Osteocyte (in vitro differentiated cells): ENCODE data around the gene FBRSL1. TPM values are rescaled to one million over a fixed set of nuclear protein-coding genes. Genes with fewer than 3 reads are reported as not detected.

Source experiments
- DNase-seq: peaks from one replicate; pipeline ENCODE4 v3.0.0; 2021; ENCODE audit warnings: mixed read lengths; ENCODE audit not compliant: unreplicated experiment; ENCODE audit errors: extremely low spot score
- H3K27ac Mint-ChIP-seq: one replicate; pipeline ENCODE4 v1.8.0; 2021; ENCODE audit warnings: mild to moderate bottlenecking, mixed read lengths; ENCODE audit not compliant: unreplicated experiment
- H3K27me3 Mint-ChIP-seq: one replicate; pipeline ENCODE4 v1.8.0; 2021; ENCODE audit warnings: mixed read lengths; ENCODE audit not compliant: unreplicated experiment
- H3K36me3 Mint-ChIP-seq: one replicate; pipeline ENCODE4 v1.8.0; 2021; ENCODE audit warnings: mixed read lengths; ENCODE audit not compliant: unreplicated experiment
- H3K4me1 Mint-ChIP-seq: one replicate; pipeline ENCODE4 v1.8.0; 2021; ENCODE audit warnings: mixed read lengths; ENCODE audit not compliant: unreplicated experiment
- H3K4me3 Mint-ChIP-seq: one replicate; pipeline ENCODE4 v1.8.0; 2021; ENCODE audit warnings: mild to moderate bottlenecking, moderate library complexity, mixed read lengths; ENCODE audit not compliant: unreplicated experiment
- H3K9me3 Mint-ChIP-seq: one replicate; pipeline ENCODE4 v1.8.0; 2021; ENCODE audit warnings: mixed read lengths; ENCODE audit not compliant: unreplicated experiment
- total RNA-seq: library from RNA; stranded (reverse); gene quantifications from 2 replicates; pipeline ENCODE4 v1.2.1, GENCODE V29; 2021
- TF ChIP-seq, protein P1 (sequence below): fragments of 200-600 bp; sonication (generic); IDR thresholded peaks from 2 replicates; pipeline ENCODE4 v1.5.0; 2021; ENCODE audit warnings: antibody characterized with exemption, mild to moderate bottlenecking, moderate library complexity

The FBRSL1 gene
- total RNA-seq, 1 donor from 2014 or later = 46.2 TPM

DNA sequence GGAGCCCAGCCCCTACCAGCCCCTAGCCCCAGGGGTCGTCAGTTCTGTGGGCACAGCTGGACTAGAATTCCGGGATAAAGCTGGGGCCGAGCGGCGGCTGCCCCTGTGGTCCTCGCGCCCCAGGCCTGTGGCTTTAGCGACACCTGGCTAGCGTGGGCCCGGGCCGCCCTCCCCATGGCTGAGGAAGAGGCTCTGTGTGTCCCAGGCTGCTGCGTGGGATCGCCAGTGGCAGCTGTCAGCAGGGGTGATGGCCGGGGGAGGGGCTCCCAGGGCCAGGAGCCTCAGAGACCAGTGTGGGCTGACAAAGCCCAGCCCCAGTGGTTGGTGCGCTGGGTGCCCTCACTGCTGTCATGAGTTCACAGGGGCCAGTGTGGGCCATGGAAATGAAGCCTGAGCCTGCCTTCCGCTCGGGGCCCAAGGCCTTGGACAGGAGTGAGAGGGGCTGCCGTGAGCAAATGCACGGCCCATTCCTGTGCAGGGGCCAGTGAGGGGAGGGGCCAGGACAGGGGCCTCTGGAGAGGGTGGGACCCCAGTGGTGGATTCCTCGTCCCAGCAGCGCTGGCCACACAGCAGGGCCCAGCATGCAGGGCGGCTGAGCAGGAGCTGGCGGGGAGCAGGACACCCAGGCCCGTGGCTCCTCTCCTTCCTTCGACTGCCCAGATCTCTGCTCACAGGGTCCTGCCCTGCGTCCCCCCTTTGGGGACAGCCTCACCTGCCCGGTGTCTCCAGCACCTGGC lies 11.4 kb downstream of the FBRSL1 start:
- H3K27ac Mint-ChIP-seq = no peak overlapping the region
- H3K27me3 Mint-ChIP-seq = no peaks in the 10 kb centered on the region
- TF ChIP-seq, protein P1, sequence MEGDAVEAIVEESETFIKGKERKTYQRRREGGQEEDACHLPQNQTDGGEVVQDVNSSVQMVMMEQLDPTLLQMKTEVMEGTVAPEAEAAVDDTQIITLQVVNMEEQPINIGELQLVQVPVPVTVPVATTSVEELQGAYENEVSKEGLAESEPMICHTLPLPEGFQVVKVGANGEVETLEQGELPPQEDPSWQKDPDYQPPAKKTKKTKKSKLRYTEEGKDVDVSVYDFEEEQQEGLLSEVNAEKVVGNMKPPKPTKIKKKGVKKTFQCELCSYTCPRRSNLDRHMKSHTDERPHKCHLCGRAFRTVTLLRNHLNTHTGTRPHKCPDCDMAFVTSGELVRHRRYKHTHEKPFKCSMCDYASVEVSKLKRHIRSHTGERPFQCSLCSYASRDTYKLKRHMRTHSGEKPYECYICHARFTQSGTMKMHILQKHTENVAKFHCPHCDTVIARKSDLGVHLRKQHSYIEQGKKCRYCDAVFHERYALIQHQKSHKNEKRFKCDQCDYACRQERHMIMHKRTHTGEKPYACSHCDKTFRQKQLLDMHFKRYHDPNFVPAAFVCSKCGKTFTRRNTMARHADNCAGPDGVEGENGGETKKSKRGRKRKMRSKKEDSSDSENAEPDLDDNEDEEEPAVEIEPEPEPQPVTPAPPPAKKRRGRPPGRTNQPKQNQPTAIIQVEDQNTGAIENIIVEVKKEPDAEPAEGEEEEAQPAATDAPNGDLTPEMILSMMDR = no peak
- H3K4me1 Mint-ChIP-seq = peaks cover 32% of the 10 kb centered on the region
- H3K36me3 Mint-ChIP-seq = no peaks in the 10 kb centered on the region
- no peaks in the 10 kb centered on the region for H3K9me3 Mint-ChIP-seq
- H3K4me3 Mint-ChIP-seq = no peak overlapping the region
- no peak for DNase-seq

GRCh38 chr12:132502149-132502881 lies 12.4 kb downstream of the FBRSL1 start:
- no peak overlapping the region for H3K27ac Mint-ChIP-seq
- DNase-seq = no peak

DNA sequence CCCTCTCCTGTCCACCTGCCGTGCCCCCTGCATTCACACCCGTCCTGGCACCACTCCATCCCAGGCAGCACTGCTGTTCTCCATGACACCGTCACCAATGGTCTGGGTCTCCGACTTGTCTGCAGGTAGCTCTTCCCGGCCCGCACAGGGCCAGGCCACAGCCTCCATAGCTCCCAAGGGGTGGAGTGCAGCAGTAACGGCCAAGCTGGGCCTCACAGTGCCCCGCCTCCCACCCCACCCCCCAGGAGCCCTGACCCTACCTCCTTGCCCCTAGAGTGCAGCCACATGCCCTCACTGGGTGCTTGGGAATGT lies 12.9 kb downstream of the FBRSL1 start:
- TF ChIP-seq, protein P1 = no peak
- no peak for DNase-seq
- H3K36me3 Mint-ChIP-seq = no peaks in the 10 kb centered on the region
- no peak overlapping the region for H3K27ac Mint-ChIP-seq
- no peak overlapping the region for H3K4me3 Mint-ChIP-seq
- H3K27me3 Mint-ChIP-seq = no peaks in the 10 kb centered on the region
- peaks cover 42% of the 10 kb centered on the region for H3K4me1 Mint-ChIP-seq
- no peaks in the 10 kb centered on the region for H3K9me3 Mint-ChIP-seq

More at GRCh38 chr12:132502149-132502881, 12.4 kb downstream of the FBRSL1 start:
- no peaks in the 10 kb centered on the region for H3K27me3 Mint-ChIP-seq
- no peaks in the 10 kb centered on the region for H3K9me3 Mint-ChIP-seq
- TF ChIP-seq, protein P1 = no peak
- H3K4me1 Mint-ChIP-seq = peaks cover 41% of the 10 kb centered on the region
- no peaks in the 10 kb centered on the region for H3K36me3 Mint-ChIP-seq
- no peak overlapping the region for H3K4me3 Mint-ChIP-seq

- DNase-seq = no peak
- TF ChIP-seq, protein P1 = no peak
- Mint-ChIP-seq H3K9me3 (no peaks in the 10 kb centered on the region), H3K36me3 (no peaks in the 10 kb centered on the region), H3K27me3 (no peaks in the 10 kb centered on the region), H3K27ac (no peak overlapping the region), H3K4me1 (peaks cover 42% of the 10 kb centered on the region), H3K4me3 (no peak overlapping the region)
Measured at GRCh38 chr12:132503618-132504204, 13.8 kb downstream of the FBRSL1 start.
